Calu3 (cell line): ENCODE data around the gene KIAA1549. TPM values are rescaled to one million over a fixed set of nuclear protein-coding genes. Genes with fewer than 3 reads are reported as not detected.

ENCODE experiments used
- BruUV-seq: library from RNA; stranded (reverse); fragments of 400-500 nt; replicated peaks from 2 replicates; lab custom pipeline; 2021; lab: Mats Ljungman, UMichigan
- CTCF ChIA-PET: fragments of 300-600 bp; sonication (Branson Sonifier 250); formaldehyde crosslinking; loops from one replicate; lab custom pipeline; 2022; ENCODE audit warnings: antibody characterized with exemption; lab: Charles Lee
- DNase-seq: peaks from one replicate; pipeline ENCODE4 v3.0.0; 2022
- H3K27ac Mint-ChIP-seq: one replicate; pipeline ENCODE4 v1.8.0; 2022; ENCODE audit warnings: mixed read lengths; ENCODE audit not compliant: unreplicated experiment
- H3K27me3 Mint-ChIP-seq: one replicate; pipeline ENCODE4 v1.8.0; 2022; ENCODE audit warnings: mixed read lengths; ENCODE audit not compliant: unreplicated experiment
- H3K36me3 Mint-ChIP-seq: one replicate; pipeline ENCODE4 v1.8.0; 2022; ENCODE audit warnings: mild to moderate bottlenecking, moderate library complexity, mixed read lengths; ENCODE audit not compliant: insufficient read depth, unreplicated experiment
- H3K4me1 Mint-ChIP-seq: one replicate; pipeline ENCODE4 v1.8.0; 2022; ENCODE audit warnings: mild to moderate bottlenecking, low read depth, mixed read lengths; ENCODE audit not compliant: unreplicated experiment
- H3K4me3 Mint-ChIP-seq: one replicate; pipeline ENCODE4 v1.8.0; 2022; ENCODE audit warnings: mild to moderate bottlenecking, low read depth, moderate library complexity, mixed read lengths; ENCODE audit not compliant: unreplicated experiment
- H3K9me3 Mint-ChIP-seq: one replicate; pipeline ENCODE4 v1.8.0; 2022; ENCODE audit warnings: low read depth, mixed read lengths; ENCODE audit not compliant: unreplicated experiment
- CTCF ChIP-seq: fragments of 200-600 bp; IDR thresholded peaks from one replicate; pipeline ENCODE4 v1.8.0; 2022; ENCODE audit warnings: antibody characterized with exemption; ENCODE audit not compliant: unreplicated experiment
- intact Hi-C: fragments of 100-400 bp; cut with micrococcal nuclease; formaldehyde crosslinking; loops from one replicate; pipeline ENCODE4 v1.10.0; 2022; ENCODE audit not compliant: unreplicated experiment
- total RNA-seq: library from RNA; stranded (reverse); gene quantifications from 2 replicates; pipeline ENCODE4 v1.2.3, GENCODE V29; 2022

Gene KIAA1549
- total RNA-seq, 1 experiment from 2014 or later, result 10.4 TPM

GRCh38 chr7:138842111-138842510 is 139.1 kb downstream of the KIAA1549 start:
- H3K4me1 Mint-ChIP-seq, result no peaks in the 10 kb centered on the region
- DNase-seq, result no peak
- no peak for TF ChIP-seq CTCF
- CTCF ChIA-PET, result interaction anchor here (0.6 kb wide), 1 partner anchor 237 kb away, joined by 3 read pairs; no protein-coding TSS in a partner anchor
- H3K36me3 Mint-ChIP-seq, result no peaks in the 10 kb centered on the region
- no peaks in the 10 kb centered on the region for H3K9me3 Mint-ChIP-seq
- no peak overlapping the region for H3K27ac Mint-ChIP-seq
- intact Hi-C loops, result no loop called here
- no peak overlapping the region for H3K4me3 Mint-ChIP-seq
- H3K27me3 Mint-ChIP-seq, result no peaks in the 10 kb centered on the region
- BruUV-seq, result no TSS peak

GRCh38 chr7:138838166-138838565 is 143.0 kb downstream of the KIAA1549 start:
- no peak for TF ChIP-seq CTCF
- H3K27ac Mint-ChIP-seq, result no peak overlapping the region
- no peak for DNase-seq
- BruUV-seq, result no TSS peak
- H3K27me3 Mint-ChIP-seq, result no peaks in the 10 kb centered on the region
- no peak overlapping the region for H3K4me3 Mint-ChIP-seq
- CTCF ChIA-PET, result no interaction called here
- no peaks in the 10 kb centered on the region for H3K9me3 Mint-ChIP-seq
- intact Hi-C loops, result no loop called here
- no peaks in the 10 kb centered on the region for H3K4me1 Mint-ChIP-seq
- no peaks in the 10 kb centered on the region for H3K36me3 Mint-ChIP-seq

- no TSS peak for BruUV-seq
- intact Hi-C loops, result no loop called here
- H3K9me3 Mint-ChIP-seq, result no peaks in the 10 kb centered on the region
- H3K36me3 Mint-ChIP-seq, result no peaks in the 10 kb centered on the region
- no peak overlapping the region for H3K27ac Mint-ChIP-seq
- TF ChIP-seq CTCF, result no peak
- H3K4me1 Mint-ChIP-seq, result no peaks in the 10 kb centered on the region
- DNase-seq, result no peak
- CTCF ChIA-PET, result no interaction called here
- no peak overlapping the region for H3K4me3 Mint-ChIP-seq
- no peaks in the 10 kb centered on the region for H3K27me3 Mint-ChIP-seq
Observed at GRCh38 chr7:138837627-138838026, 143.6 kb downstream of the KIAA1549 start.

GRCh38 chr7:138835087-138835486 is 146.1 kb downstream of the KIAA1549 start:
- no peaks in the 10 kb centered on the region for H3K36me3 Mint-ChIP-seq
- intact Hi-C loops, result no loop called here
- no peak for DNase-seq
- no peaks in the 10 kb centered on the region for H3K4me1 Mint-ChIP-seq
- no peak overlapping the region for H3K4me3 Mint-ChIP-seq
- no TSS peak for BruUV-seq
- no peaks in the 10 kb centered on the region for H3K27me3 Mint-ChIP-seq
- no peak for TF ChIP-seq CTCF
- no peak overlapping the region for H3K27ac Mint-ChIP-seq
- CTCF ChIA-PET, result no interaction called here
- no peaks in the 10 kb centered on the region for H3K9me3 Mint-ChIP-seq

- H3K4me3 Mint-ChIP-seq, result no peak overlapping the region
- no peak for TF ChIP-seq CTCF
- no peak overlapping the region for H3K27ac Mint-ChIP-seq
- no TSS peak for BruUV-seq
- H3K36me3 Mint-ChIP-seq, result no peaks in the 10 kb centered on the region
- H3K27me3 Mint-ChIP-seq, result no peaks in the 10 kb centered on the region
- intact Hi-C loops, result no loop called here
- CTCF ChIA-PET, result no interaction called here
- DNase-seq, result no peak
- peaks cover 5% of the 10 kb centered on the region for H3K4me1 Mint-ChIP-seq
- H3K9me3 Mint-ChIP-seq, result no peaks in the 10 kb centered on the region
Observed at GRCh38 chr7:138834583-138834982, 146.6 kb downstream of the KIAA1549 start.
